Measurements from ENCODE around the gene CTDSPL.
A peak's percentile ranks its signal among the peaks of the same experiment; 100 is the strongest.

CTDSPL gene

GRCh38 chr3:37855363-37855970 is 6.2 kb upstream of the CTDSPL start:
- peak; percentile 90 for DNase-seq

DNA sequence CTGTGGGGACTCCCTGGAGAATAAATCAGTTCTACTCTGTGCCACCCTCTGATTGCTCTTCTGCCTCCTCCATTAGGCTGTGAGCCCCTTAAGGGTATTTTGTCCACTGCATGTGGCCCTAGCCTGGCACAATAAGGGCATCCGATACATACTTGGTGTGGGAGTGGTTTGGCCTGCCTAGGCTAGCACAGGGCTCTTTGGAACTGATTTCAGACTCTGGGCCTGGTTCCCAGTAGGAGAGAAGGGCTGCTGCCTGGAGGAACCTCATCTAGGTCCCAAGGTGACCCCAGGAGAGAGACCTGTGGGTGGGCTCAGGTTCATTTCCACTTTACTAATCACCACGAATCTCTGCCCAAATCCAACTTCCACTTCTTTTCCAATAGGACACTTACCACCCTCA is 5.3 kb upstream of the CTDSPL start:
- DNase-seq = no peak

- no peak for DNase-seq
Observed at GRCh38 chr3:37858742-37859141, 2.9 kb upstream of the CTDSPL start.

- DNase-seq = no peak
Observed at GRCh38 chr3:37859354-37859753, 2.3 kb upstream of the CTDSPL start.

- no peak for DNase-seq
Observed at GRCh38 chr3:37859908-37860199, 1.8 kb upstream of the CTDSPL start.

GRCh38 chr3:37862219-37862902 is 681 bp downstream of the CTDSPL start:
- DNase-seq = peak; percentile 57

DNA sequence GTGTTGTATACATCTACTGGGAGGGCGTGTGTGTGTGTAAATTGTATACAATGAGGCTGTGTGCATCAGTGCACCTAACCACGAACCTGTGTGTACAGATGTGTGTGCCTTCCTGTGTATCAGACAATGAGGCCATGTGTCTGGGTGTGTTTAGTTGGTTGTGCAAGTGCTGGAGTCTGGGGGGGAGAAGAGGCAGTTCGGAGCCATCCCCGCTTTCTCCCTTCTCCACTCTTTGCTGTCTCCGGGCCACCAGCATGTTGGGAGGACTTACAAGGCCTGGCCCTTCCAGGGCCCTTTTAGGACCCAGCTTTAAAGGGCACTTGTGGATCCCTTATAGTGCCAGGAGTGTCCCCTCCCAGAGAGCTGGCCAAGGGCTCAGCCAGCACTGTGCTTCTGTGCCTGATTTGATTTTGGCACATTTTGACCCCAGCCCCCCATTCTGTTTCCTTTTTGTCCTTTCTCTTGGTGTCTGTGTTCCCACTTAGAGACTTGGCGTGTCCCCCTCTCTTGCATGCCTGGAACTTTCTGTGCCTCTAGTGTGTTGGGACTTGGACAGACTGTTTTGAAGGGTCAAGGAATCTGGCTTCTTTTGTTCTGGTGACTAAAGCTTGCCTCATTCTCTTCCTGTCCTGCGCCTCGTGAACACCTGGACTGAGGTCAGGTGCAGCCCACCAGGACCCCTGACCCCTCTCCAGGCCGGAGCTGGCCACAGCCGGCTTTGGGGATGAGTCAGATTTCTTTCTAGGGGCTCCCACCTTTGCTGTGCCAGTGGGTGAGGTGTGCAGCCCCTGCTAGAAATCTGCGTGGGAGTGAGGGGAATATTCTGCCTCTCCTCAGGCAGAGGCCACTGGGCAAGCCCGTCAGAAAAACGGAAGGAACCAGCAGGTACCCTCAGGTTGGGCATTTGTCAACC is 1.5 kb downstream of the CTDSPL start:
- no peak for DNase-seq

DNA sequence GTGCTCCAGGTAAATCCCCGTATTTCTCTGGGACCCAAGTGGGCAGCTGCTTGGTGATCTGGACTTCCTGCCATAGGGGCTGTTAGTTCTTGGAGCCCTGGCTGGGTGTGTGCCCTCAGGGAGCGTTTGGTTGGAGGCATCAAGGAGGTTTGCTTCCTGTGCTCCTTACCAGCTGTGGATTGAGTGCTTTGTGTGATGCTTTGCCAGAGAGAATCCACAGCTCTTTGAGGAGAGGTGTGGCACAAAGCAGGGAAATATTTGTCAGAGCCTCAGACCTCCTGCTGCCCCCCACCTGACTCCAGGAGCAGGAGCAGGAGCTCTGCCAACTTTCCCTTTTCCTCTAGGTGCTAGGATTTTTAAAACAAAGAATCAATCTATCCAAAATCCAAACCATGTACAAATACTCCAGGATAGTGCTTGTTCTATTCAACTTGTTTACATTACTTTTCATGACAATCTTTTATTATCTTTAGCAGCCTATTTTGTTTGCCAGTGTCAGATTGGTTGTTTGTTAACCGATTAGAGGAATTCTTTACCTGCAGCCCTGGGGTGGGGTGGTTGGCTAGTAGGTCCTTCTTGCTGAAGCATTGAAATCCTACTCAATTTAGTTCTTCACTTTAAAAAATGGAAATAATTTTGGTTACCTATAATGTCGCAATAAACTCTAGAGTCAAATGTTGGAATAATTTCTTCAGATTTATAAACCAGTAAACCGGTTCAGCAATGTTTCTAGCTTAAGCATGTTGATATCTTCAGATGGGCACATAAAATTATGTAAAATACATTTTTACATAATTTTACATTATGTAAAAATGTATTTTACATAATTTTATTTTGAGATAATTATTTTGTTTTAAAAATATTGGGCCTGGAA is 2.5 kb downstream of the CTDSPL start:
- no peak for DNase-seq

GRCh38 chr3:37864904-37865303 is 3.2 kb downstream of the CTDSPL start:
- no peak for DNase-seq

DNA sequence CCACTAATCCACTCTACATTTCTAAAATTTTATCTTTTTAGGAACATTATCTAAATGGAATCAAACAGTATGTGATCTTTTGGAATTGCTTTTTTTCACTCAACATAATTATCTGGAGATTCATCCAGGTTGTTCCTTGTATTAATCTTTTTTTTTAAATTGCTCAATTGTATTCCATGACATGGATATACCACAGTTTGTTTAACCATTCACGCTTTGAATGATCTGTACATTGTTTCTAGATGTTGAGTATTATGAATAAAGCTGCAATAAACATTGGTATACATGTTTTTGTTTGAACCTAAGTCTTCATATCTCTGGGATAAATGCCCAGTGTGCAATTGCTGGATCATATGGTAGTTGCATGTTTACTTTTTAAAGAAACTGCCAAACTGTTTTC is 5.5 kb downstream of the CTDSPL start:
- DNase-seq = no peak

DNA sequence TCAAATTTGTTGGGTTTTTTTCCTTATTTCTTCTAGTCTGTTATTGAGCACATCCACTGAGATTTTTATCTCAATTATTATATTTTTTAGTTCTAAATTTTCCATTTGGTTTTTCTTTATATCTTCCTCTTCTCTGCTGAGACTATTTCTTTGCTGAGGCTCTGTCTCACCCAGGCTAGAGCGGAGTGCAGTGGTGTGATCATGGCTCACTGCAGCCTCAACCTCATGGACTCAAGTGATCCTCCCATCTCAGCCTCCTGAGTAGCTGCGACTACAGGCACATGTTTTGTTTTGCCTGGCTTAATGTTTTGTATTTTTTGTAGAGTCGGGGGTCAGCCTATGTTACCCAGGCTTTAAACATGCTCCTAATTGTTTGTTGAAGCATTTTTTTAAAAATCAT is 10.2 kb downstream of the CTDSPL start:
- no peak for DNase-seq

DNA sequence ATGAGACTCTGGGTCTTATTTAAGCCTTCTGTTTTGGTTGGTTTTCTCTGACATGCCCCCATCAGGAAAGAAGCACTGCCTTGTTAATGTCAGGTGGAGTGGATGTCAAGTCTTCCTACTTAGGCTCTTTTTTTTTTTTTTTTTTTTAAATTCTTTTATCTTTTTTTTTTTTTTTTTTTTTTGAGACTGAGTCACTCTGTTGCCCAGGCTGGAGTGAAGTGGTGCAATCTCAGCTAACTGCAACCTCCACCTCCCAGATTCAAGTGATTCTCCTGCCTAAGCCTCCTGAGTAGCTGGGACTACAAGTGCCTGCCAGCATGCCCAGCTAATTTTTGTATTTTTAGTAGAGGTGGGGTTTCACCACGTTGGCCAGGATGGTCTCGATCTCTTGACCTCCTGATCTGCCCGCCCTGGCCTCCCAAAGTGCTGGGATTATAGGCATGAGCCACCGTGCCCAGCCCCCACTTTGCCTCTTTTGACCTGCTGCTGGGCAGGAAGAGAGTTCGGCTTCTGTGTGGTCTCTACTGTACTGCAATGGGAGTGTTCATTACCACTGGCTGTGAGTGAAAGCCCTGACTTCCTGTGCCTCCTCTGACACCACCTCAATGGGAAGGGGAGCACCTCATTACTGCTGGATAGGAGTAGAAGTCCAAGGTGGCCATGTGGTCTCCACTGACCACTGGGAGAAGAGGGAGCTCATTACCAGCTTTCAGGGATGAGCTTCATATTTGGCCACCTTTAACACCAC is 10.9 kb downstream of the CTDSPL start:
- no peak for DNase-seq

- no peak for DNase-seq
Observed at GRCh38 chr3:37876279-37876678, 14.6 kb downstream of the CTDSPL start.

GRCh38 chr3:37882711-37883110 is 21.0 kb downstream of the CTDSPL start:
- DNase-seq = no peak

GRCh38 chr3:37885814-37886213 is 24.1 kb downstream of the CTDSPL start:
- DNase-seq = no peak

- DNase-seq = no peak
Observed at GRCh38 chr3:37886395-37886794, 24.7 kb downstream of the CTDSPL start.

GRCh38 chr3:37887062-37887461 is 25.4 kb downstream of the CTDSPL start:
- DNase-seq = no peak

DNA sequence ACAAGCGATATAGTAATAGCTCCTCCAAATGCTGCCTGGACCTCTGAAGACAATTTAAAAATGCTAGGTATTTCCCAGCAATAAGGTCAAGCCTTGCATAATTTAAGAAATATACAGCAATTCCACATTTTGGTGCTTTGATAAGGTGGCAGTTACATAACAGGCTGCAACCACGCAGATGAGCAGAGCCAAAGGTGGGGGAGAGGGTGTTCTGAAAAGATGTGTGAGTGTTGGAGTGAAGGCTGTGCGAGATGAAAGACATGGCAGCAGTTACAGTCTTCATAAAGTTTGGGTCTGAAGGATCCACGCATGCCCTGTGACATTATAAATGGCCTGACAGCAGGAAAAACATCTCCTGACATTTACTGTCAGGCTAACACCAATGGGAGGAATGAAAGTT is 26.1 kb downstream of the CTDSPL start:
- DNase-seq = no peak

DNA sequence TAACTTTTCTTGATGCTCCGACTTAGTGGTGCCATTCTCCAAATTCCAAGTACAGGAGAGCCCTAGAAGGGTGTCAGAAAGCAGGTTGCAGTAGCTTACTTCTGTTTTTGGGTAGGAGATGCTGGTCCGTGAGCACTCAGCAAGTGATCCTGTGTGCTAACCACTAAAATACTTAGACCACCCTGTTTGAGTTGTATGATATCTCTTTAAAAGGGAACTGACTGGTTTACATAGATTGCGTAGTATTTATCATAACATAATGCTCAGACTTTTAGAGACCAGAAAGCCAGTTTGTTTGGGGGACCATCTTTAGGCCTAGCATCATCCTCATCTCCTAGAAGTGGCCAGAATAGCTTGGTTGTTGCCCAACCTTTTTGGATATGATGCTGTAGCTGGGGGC is 26.7 kb downstream of the CTDSPL start:
- no peak for DNase-seq

- DNase-seq = no peak
Observed at GRCh38 chr3:37890522-37890921, 28.8 kb downstream of the CTDSPL start.

DNA sequence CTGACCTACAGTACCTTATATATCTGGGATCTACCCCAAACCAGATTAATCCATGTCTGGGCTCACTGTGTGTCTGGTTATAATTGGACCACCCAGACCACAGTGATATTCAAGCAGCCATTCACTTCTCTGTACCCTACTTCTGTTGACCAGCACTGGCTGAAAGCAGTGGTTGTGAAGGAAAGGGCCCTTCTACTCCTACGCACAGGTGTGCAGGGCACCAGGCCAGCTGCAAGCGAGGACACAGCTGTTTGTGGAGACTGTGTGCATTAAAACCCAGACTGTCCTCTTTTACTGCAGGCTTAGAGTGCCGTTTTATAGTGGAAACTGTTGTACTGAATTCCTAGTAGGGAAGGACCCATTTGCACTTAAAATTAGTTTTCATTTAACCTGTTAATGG is 29.5 kb downstream of the CTDSPL start:
- DNase-seq = no peak

DNA sequence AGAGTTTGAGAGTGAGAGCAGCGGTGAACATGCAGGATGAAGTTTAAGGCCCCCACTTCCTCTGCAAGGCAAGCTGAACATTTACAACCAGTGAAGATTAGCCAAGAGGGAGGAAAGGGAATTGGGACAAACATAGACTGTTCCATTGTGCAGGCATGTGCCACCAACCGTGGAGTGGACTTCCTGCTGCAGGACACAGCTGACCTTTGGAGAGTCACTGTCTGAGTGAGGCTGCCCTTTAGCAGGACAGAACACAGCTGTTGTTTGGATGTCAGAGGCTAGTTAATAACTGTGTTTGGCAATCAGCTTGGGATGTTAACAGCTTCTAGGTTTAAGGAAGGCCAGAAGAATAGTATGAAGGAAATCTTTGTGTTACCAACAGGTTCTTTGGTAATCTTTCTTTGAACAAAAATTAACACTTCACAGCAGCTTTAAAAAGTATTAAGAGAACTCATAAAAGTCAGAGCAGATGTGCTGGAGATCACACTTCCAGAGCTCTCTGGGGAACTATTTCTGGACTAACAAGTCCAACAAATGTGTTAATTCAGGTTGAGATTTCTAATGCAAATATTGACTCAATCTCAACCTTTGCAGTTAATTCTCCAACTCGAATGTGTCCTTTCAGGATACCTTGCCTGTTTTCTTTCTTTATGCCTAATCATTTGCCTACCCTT is 31.4 kb downstream of the CTDSPL start:
- no peak for DNase-seq

Measured in stimulated activated CD8-positive, alpha-beta memory T cell treated with anti-CD3 and anti-CD28 coated beads, Interleukin-4, amount 100 ng/mL, for 48 hours (primary cell).